HCT116 (cell line): Measurements from ENCODE around the gene CDKN1A. TPM values are rescaled to one million over a fixed set of nuclear protein-coding genes. Genes with fewer than 3 reads are reported as not detected.
A peak's percentile ranks its signal among the peaks of the same experiment; 100 is the strongest.

Experiments used
- ATAC-seq: fragments of 200-7000 bp; cut with Tn5 transposase; 2 replicates; pipeline ENCODE4 v1.9.1; 2020; ENCODE audit warnings: mild to moderate bottlenecking, moderate library complexity
- BruUV-seq: library from RNA; stranded (reverse); fragments of 400-500 nt; replicated peaks from 2 replicates; lab custom pipeline; 2021; lab: Mats Ljungman, UMichigan
- CTCF ChIA-PET: fragments of 300-600 bp; sonication (Branson Sonifier 250); formaldehyde crosslinking; loops from one replicate; lab custom pipeline; 2021; ENCODE audit warnings: antibody characterized with exemption; lab: Charles Lee
- POLR2A ChIA-PET: fragments of 300-600, 350-600 bp; sonication (Branson Sonifier 250); formaldehyde crosslinking; loops from one replicate; lab custom pipeline; 2021; ENCODE audit warnings: antibody characterized with exemption; lab: Charles Lee
- RAD21 ChIA-PET, 2 experiments: fragments of 300-600 bp; sonication (Branson Sonifier 250); formaldehyde crosslinking; loops; one replicate each; lab custom pipeline; 2023; ENCODE audit warnings: low total read pairs in 2 of 2; ENCODE audit not compliant: uncharacterized antibody in 2 of 2, unreplicated experiment in 2 of 2, low non-redundant PET in 1 of 2; lab: Charles Lee
- DNase-seq: peaks from one replicate; pipeline ENCODE4 v3.0.0-alpha.2; 2010; ENCODE audit warnings: low read depth, low spot score
- H2AFZ ChIP-seq: fragments of 200-600 bp; shearing (Covaris generic), sonication (generic); 2 replicates; pipeline ENCODE4 v1.6.1; 2017; ENCODE audit warnings: low read depth, mixed run types, mixed read lengths, antibody characterized with exemption, low read length; ENCODE audit not compliant: poor library complexity, severe bottlenecking
- H3K27ac ChIP-seq: 2 replicates; pipeline ENCODE4 v1.5.1; 2012; ENCODE audit warnings: low read depth, low read length
- H3K27me3 ChIP-seq: fragments of 200-600 bp; sonication (generic); 2 replicates; pipeline ENCODE4 v1.6.1; 2016; ENCODE audit warnings: mixed run types, low read length, mixed read lengths; ENCODE audit not compliant: insufficient read depth
- H3K36me3 ChIP-seq, 2 experiments: fragments of 200-500 bp in 1 of 2; fragments of 200-600 bp in 1 of 2; sonication (Bioruptor generic) in 1 of 2; sonication (generic) in 1 of 2; 2 replicates each; pipeline versions ENCODE4 v1.5.1 to v1.6.1; 2014 to 2016; ENCODE audit warnings: low read length in 2 of 2, inconsistent platforms in 1 of 2, mixed read lengths in 1 of 2, mixed run types in 1 of 2; ENCODE audit not compliant: insufficient read depth in 2 of 2, control insufficient read depth in 1 of 2
- H3K4me1 ChIP-seq, 2 experiments: fragments of 200-600 bp in 1 of 2; sonication (generic) in 1 of 2; 2 replicates each; pipeline versions ENCODE4 v1.5.1 to v1.6.1; 2012 to 2017; ENCODE audit warnings: low read length in 2 of 2, inconsistent platforms in 1 of 2, mild to moderate bottlenecking in 1 of 2, mixed read lengths in 1 of 2, mixed run types in 1 of 2, moderate library complexity in 1 of 2; ENCODE audit not compliant: insufficient read depth in 2 of 2, control insufficient read depth in 1 of 2
- H3K4me2 ChIP-seq: fragments of 200-600 bp; sonication (generic); 2 replicates; pipeline ENCODE4 v1.6.1; 2017; ENCODE audit warnings: mixed run types, low read length, mixed read lengths
- H3K4me3 ChIP-seq, 2 experiments: fragments of 200-600 bp in 1 of 2; sonication (generic) in 1 of 2; replicated peaks in 1 of 2; 2 replicates each; pipeline ENCODE4 v1.5.1; 2011 to 2016; ENCODE audit warnings: low read length in 2 of 2, control low read depth in 1 of 2, low read depth in 1 of 2, mild to moderate bottlenecking in 1 of 2, mixed read lengths in 1 of 2, mixed run types in 1 of 2
- H3K79me2 ChIP-seq: fragments of 200-600 bp; sonication (generic); 2 replicates; pipeline ENCODE4 v1.6.1; 2017; ENCODE audit warnings: mild to moderate bottlenecking, mixed run types, low read length, moderate library complexity, mixed read lengths; ENCODE audit not compliant: insufficient read depth
- H3K9ac ChIP-seq: fragments of 200-600 bp; sonication (generic); 2 replicates; pipeline ENCODE4 v1.6.1; 2016; ENCODE audit warnings: low read length, mixed read lengths
- H3K9me2 ChIP-seq: fragments of 200-600 bp; sonication (generic), shearing (Covaris generic); 2 replicates; pipeline ENCODE4 v1.6.1; 2017; ENCODE audit warnings: mixed run types, mild to moderate bottlenecking, moderate library complexity; ENCODE audit not compliant: insufficient read depth
- H3K9me3 ChIP-seq, 2 experiments: fragments of 200-500 bp in 1 of 2; fragments of 200-600 bp in 1 of 2; sonication (Bioruptor generic) in 1 of 2; sonication (generic) in 1 of 2; 2 replicates each; pipeline ENCODE4 v1.6.1; 2014 to 2017; ENCODE audit warnings: low read length in 2 of 2, mixed read lengths in 2 of 2, inconsistent platforms in 1 of 2, low read depth in 1 of 2, mild to moderate bottlenecking in 1 of 2, mixed run types in 1 of 2, moderate library complexity in 1 of 2; ENCODE audit not compliant: control insufficient read depth in 1 of 2, insufficient read depth in 1 of 2
- H4K20me1 ChIP-seq: fragments of 200-600 bp; sonication (generic), shearing (Covaris generic); 2 replicates; pipeline ENCODE4 v1.6.1; 2017; ENCODE audit warnings: mixed run types, mild to moderate bottlenecking, moderate library complexity; ENCODE audit not compliant: insufficient read depth
- ATF3 ChIP-seq: IDR thresholded peaks from 2 replicates; pipeline ENCODE4 v1.6.1; 2012
- CBX3 ChIP-seq: IDR thresholded peaks from 2 replicates; pipeline ENCODE4 v1.6.1; 2012; ENCODE audit warnings: low read depth
- CEBPB ChIP-seq: IDR thresholded peaks from 2 replicates; pipeline ENCODE4 v1.6.1; 2012; ENCODE audit warnings: low read depth
- CTCF ChIP-seq, 3 experiments: fragments of 200-600 bp in 1 of 3; sonication (generic) in 1 of 3; IDR thresholded peaks in 2 of 3; conservative IDR thresholded peaks in 1 of 3; 2 replicates each; pipeline ENCODE4 v1.5.1; 2012 to 2017; ENCODE audit warnings: low read depth in 2 of 3, low read length in 2 of 3, antibody characterized with exemption in 1 of 3, borderline replicate concordance in 1 of 3, control low read depth in 1 of 3, mild to moderate bottlenecking in 1 of 3, mixed read lengths in 1 of 3, mixed run types in 1 of 3, moderate library complexity in 1 of 3; ENCODE audit not compliant: insufficient read depth in 1 of 3
- EZH2phosphoT487 ChIP-seq: fragments of 200-600 bp; IDR thresholded peaks from 2 replicates; pipeline ENCODE4 v1.6.1; 2018; ENCODE audit warnings: antibody characterized with exemption, borderline replicate concordance
- FOSL1 ChIP-seq: IDR thresholded peaks from 2 replicates; pipeline ENCODE4 v1.6.1; 2012; ENCODE audit warnings: low read depth
- JUND ChIP-seq: IDR thresholded peaks from 2 replicates; pipeline ENCODE4 v1.6.1; 2012
- POLR2A ChIP-seq: IDR thresholded peaks from 2 replicates; pipeline ENCODE4 v1.7.0; 2011; ENCODE audit warnings: borderline replicate concordance; ENCODE audit not compliant: insufficient read depth, insufficient read length; ENCODE audit errors: extremely low read depth
- POLR2AphosphoS5 ChIP-seq: IDR thresholded peaks from 2 replicates; pipeline ENCODE4 v1.6.1; 2011; ENCODE audit warnings: mild to moderate bottlenecking, low read depth, low read length, moderate library complexity
- RAD21 ChIP-seq: IDR thresholded peaks from 2 replicates; pipeline ENCODE4 v1.6.1; 2012; ENCODE audit warnings: low read depth, mild to moderate bottlenecking
- SIN3A ChIP-seq: IDR thresholded peaks from 2 replicates; pipeline ENCODE4 v1.6.1; 2012; ENCODE audit warnings: low read depth
- SRF ChIP-seq: IDR thresholded peaks from 2 replicates; pipeline ENCODE4 v1.6.1; 2012; ENCODE audit warnings: low read depth
- TCF7L2 ChIP-seq: IDR thresholded peaks from 2 replicates; pipeline ENCODE4 v1.7.0; 2011; ENCODE audit warnings: borderline replicate concordance, inconsistent platforms; ENCODE audit not compliant: insufficient read depth, insufficient read length; ENCODE audit errors: extremely low read depth
- YY1 ChIP-seq: IDR thresholded peaks from 2 replicates; pipeline ENCODE4 v1.6.1; 2011; ENCODE audit warnings: low read length, low read depth, moderate library complexity, mild to moderate bottlenecking; ENCODE audit not compliant: insufficient replicate concordance; ENCODE audit errors: extremely low read depth
- ZFX ChIP-seq: fragments of 450-650 bp; IDR thresholded peaks from 2 replicates; pipeline ENCODE4 v1.6.1; 2017
- ZNF274 ChIP-seq: fragments of 200-500 bp; sonication (Bioruptor generic); IDR thresholded peaks from 2 replicates; pipeline ENCODE4 v1.6.1; 2014; ENCODE audit warnings: mild to moderate bottlenecking, low read depth, low read length, inconsistent platforms
- intact Hi-C: fragments of 100-400 bp; cut with micrococcal nuclease; formaldehyde crosslinking; loops from 2 replicates; pipeline ENCODE4 v1.10.0; 2022
- total RNA-seq: library from RNA; stranded (reverse); gene quantifications from one replicate; pipeline ENCODE4 v1.2.1, GENCODE V29; 2021; ENCODE audit not compliant: unreplicated experiment
- TF ChIP-seq, protein P1 (sequence below): IDR thresholded peaks from 2 replicates; pipeline ENCODE4 v1.6.1; 2011; ENCODE audit warnings: mild to moderate bottlenecking, low read length, moderate library complexity; ENCODE audit not compliant: insufficient replicate concordance; ENCODE audit errors: extremely low read depth

The CDKN1A gene
- total RNA-seq, 1 experiment from 2014 or later = 179 TPM

- TF ChIP-seq JUND (no peak), EZH2phosphoT487 (no peak)
- TF ChIP-seq, protein P1, sequence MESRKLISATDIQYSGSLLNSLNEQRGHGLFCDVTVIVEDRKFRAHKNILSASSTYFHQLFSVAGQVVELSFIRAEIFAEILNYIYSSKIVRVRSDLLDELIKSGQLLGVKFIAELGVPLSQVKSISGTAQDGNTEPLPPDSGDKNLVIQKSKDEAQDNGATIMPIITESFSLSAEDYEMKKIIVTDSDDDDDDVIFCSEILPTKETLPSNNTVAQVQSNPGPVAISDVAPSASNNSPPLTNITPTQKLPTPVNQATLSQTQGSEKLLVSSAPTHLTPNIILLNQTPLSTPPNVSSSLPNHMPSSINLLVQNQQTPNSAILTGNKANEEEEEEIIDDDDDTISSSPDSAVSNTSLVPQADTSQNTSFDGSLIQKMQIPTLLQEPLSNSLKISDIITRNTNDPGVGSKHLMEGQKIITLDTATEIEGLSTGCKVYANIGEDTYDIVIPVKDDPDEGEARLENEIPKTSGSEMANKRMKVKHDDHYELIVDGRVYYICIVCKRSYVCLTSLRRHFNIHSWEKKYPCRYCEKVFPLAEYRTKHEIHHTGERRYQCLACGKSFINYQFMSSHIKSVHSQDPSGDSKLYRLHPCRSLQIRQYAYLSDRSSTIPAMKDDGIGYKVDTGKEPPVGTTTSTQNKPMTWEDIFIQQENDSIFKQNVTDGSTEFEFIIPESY = no peak
- no TSS peak for BruUV-seq
- ATAC-seq (no peak), DNase-seq (no peak)
- Histone ChIP-seq H3K4me3 (no peak overlapping the region), H3K27ac (no peak overlapping the region), H3K27me3 (no peaks in the 10 kb centered on the region), H3K79me2 (no peaks in the 10 kb centered on the region), H3K4me1 (peaks cover 50 to 62% of the 10 kb centered on the region in 2 experiments), H3K9me3 (no peaks in the 10 kb centered on the region), H3K4me2 (no peak overlapping the region), H3K36me3 (no peaks in the 10 kb centered on the region), H3K9ac (no peak overlapping the region), H4K20me1 (no peaks in the 10 kb centered on the region), H3K9me2 (no peaks in the 10 kb centered on the region), H2AFZ (no peak overlapping the region)
- ChIA-PET CTCF (no interaction called here), RAD21 (no interaction called here), POLR2A (interaction anchor here (9.1 kb wide), 1 partner anchor 13 kb away, joined by 119 read pairs; the partner anchor contains the start of gene CDKN1A)
- intact Hi-C loops = no loop called here
These were observed 13.3 kb upstream of the CDKN1A start for GRCh38 chr6:36665180-36665579.

- CTCF ChIA-PET = interaction anchor here (0.9 to 1.1 kb wide), 2 partner anchors 10 to 92 kb away, joined by 3 to 4 read pairs; no protein-coding TSS in a partner anchor
- peak overlapping the region; percentile 42; the same call in 1 of the 2 replicates for H3K9ac ChIP-seq
- H3K9me2 ChIP-seq = no peaks in the 10 kb centered on the region
- DNase-seq (no peak), ATAC-seq (no peak)
- BruUV-seq = no TSS peak
- RAD21 ChIA-PET = interaction anchor here in 1 of 2 experiments (1.4 kb wide), 1 partner anchor 13 kb away, joined by 5 read pairs; the partner anchor contains the start of gene CDKN1A
- no peaks in the 10 kb centered on the region for H3K79me2 ChIP-seq
- no peaks in the 10 kb centered on the region for H4K20me1 ChIP-seq
- no peak overlapping the region for H3K4me3 ChIP-seq
- no peaks in the 10 kb centered on the region for H3K27me3 ChIP-seq
- H3K4me2 ChIP-seq = peak overlapping the region; percentile 74
- H3K4me1 ChIP-seq = peaks cover 50 to 53% of the 10 kb centered on the region in 2 experiments
- intact Hi-C loops = no loop called here
- peak overlapping the region; percentile 83 for H3K27ac ChIP-seq
- H2AFZ ChIP-seq = peak overlapping the region; percentile 83
- POLR2A ChIA-PET = interaction anchor here (0.8 to 9.1 kb wide), 5 partner anchors 10 to 20 kb away, joined by 3 to 119 read pairs (median 4); partner anchors contain the start of gene CDKN1A
- no peaks in the 10 kb centered on the region for H3K9me3 ChIP-seq
- no peaks in the 10 kb centered on the region for H3K36me3 ChIP-seq
- TF ChIP-seq ATF3 (no peak), RAD21 (no peak), SRF (no peak), CBX3 (no peak), CTCF (IDR thresholded peaks at IDR 0.05 in 2 of 3, conservative IDR thresholded peaks at IDR 0.05 in 1 of 3; ENCODE audit: borderline replicate concordance in 1 of 3, insufficient read depth in 1 of 3, low read depth in 2 of 3, low read length in 2 of 3) (no peak), SIN3A (no peak), ZNF274 (no peak), CEBPB (no peak), ZFX (no peak), TCF7L2 (no peak), POLR2A (no peak), POLR2AphosphoS5 (no peak), FOSL1 (no peak), EZH2phosphoT487 (no peak), YY1 (no peak), JUND (no peak)
These were observed 12.2 kb upstream of the CDKN1A start for GRCh38 chr6:36666287-36666686.
